H1 (cell line): Measurements from ENCODE around the gene FBXO30. TPM values are rescaled to one million over a fixed set of nuclear protein-coding genes. Genes with fewer than 3 reads are reported as not detected.

Experiments used
- CTCF ChIA-PET: fragments of 300-600 bp; sonication (Branson Sonifier 250); formaldehyde crosslinking; loops from one replicate; lab custom pipeline; 2021; ENCODE audit not compliant: partially characterized antibody; lab: Charles Lee
- POLR2A ChIA-PET: fragments of 300-600 bp; sonication (Branson Sonifier 250); formaldehyde crosslinking; loops from one replicate; lab custom pipeline; 2021; ENCODE audit warnings: inconsistent platforms; ENCODE audit not compliant: partially characterized antibody; lab: Charles Lee
- DNase-seq, 2 experiments: peaks; one replicate each; pipeline versions ENCODE4 v3.0.0 to v3.0.0-alpha.2; 2010 to 2022; ENCODE audit warnings: low spot score in 2 of 2, low read depth in 1 of 2, mixed read lengths in 1 of 2
- FAIRE-seq: peaks from 2 replicates; lab custom pipeline; 2011; peaks lifted over from hg19 to GRCh38; lab: Jason Lieb, UNC
- H2AFZ ChIP-seq: 2 replicates; pipeline ENCODE4 v1.8.1; 2012; ENCODE audit warnings: low read length, inconsistent platforms
- H2AK5ac ChIP-seq: 2 replicates; pipeline ENCODE4 v1.6.1; 2013; ENCODE audit warnings: low read depth, low read length
- H2BK120ac ChIP-seq: replicated peaks from 2 replicates; pipeline ENCODE3; 2013; ENCODE audit warnings: low read depth, low read length, inconsistent platforms
- H2BK12ac ChIP-seq: 2 replicates; pipeline ENCODE4 v1.6.1; 2013; ENCODE audit warnings: low read depth, low read length
- H2BK15ac ChIP-seq: 2 replicates; pipeline ENCODE4 v1.6.1; 2013; ENCODE audit warnings: low read length
- H2BK20ac ChIP-seq: 2 replicates; pipeline ENCODE4 v1.6.1; 2013; ENCODE audit warnings: low read length
- H2BK5ac ChIP-seq: 2 replicates; pipeline ENCODE4 v1.6.1; 2013; ENCODE audit warnings: low read depth, low read length
- H3K14ac ChIP-seq: 2 replicates; pipeline ENCODE4 v1.6.1; 2013; ENCODE audit warnings: inconsistent platforms; ENCODE audit not compliant: insufficient read length
- H3K18ac ChIP-seq: 2 replicates; pipeline ENCODE4 v1.6.1; 2013; ENCODE audit warnings: low read length; ENCODE audit errors: extremely low read depth
- H3K23ac ChIP-seq: 2 replicates; pipeline ENCODE4 v1.6.1; 2013; ENCODE audit warnings: inconsistent platforms; ENCODE audit not compliant: insufficient read length
- H3K23me2 ChIP-seq: 2 replicates; pipeline ENCODE4 v1.6.1; 2013; ENCODE audit warnings: low read depth, low read length
- H3K27ac ChIP-seq: 2 replicates; pipeline ENCODE4 v1.6.1; 2011; ENCODE audit warnings: low read depth, low read length, inconsistent platforms
- H3K27me3 ChIP-seq, 4 experiments: replicated peaks in 1 of 4; 1 replicate in 1 of 4; 2 replicates in 3 of 4; pipeline versions ENCODE4 v1.6.1 to v1.8.1; 2011 to 2013; ENCODE audit warnings: low read length in 3 of 4, mild to moderate bottlenecking in 3 of 4, inconsistent platforms in 2 of 4, mixed read lengths in 2 of 4, moderate library complexity in 1 of 4; ENCODE audit not compliant: control insufficient read depth in 3 of 4, insufficient read depth in 3 of 4; ENCODE audit errors: extremely low read depth in 1 of 4
- H3K36me3 ChIP-seq, 4 experiments: 2 replicates each; pipeline versions ENCODE4 v1.6.1 to v1.8.1; 2011 to 2013; ENCODE audit warnings: mild to moderate bottlenecking in 4 of 4, low read length in 3 of 4, moderate library complexity in 2 of 4, control low read depth in 1 of 4, inconsistent platforms in 1 of 4; ENCODE audit not compliant: insufficient read depth in 4 of 4, control insufficient read depth in 2 of 4
- H3K4ac ChIP-seq: replicated peaks from 2 replicates; pipeline ENCODE3; 2013; ENCODE audit warnings: low read length, low read depth, mixed read lengths, inconsistent platforms; ENCODE audit not compliant: insufficient read length
- H3K4me1 ChIP-seq, 4 experiments: replicated peaks in 1 of 4; 1 replicate in 1 of 4; 2 replicates in 3 of 4; pipeline versions ENCODE4 v1.6.1 to v1.8.1; 2011 to 2013; ENCODE audit warnings: low read length in 3 of 4, inconsistent platforms in 2 of 4, mixed read lengths in 1 of 4; ENCODE audit not compliant: insufficient read depth in 4 of 4, control insufficient read depth in 3 of 4
- H3K4me2 ChIP-seq, 2 experiments: 2 replicates each; pipeline versions ENCODE4 v1.6.1 to v1.8.1; 2011 to 2013; ENCODE audit warnings: low read depth in 2 of 2, low read length in 2 of 2, control low read depth in 1 of 2, inconsistent platforms in 1 of 2, mild to moderate bottlenecking in 1 of 2; ENCODE audit not compliant: insufficient read depth in 1 of 2
- H3K4me3 ChIP-seq, 4 experiments: fragments of 200-600, 300-600 bp in 1 of 4; sonication (generic), shearing (Covaris generic), sonication (Bioruptor Twin) in 1 of 4; 2 replicates each; pipeline versions ENCODE4 v1.5.1 to v1.8.1; 2011 to 2016; ENCODE audit warnings: low read length in 4 of 4, low read depth in 3 of 4, control low read depth in 2 of 4, inconsistent platforms in 2 of 4, mild to moderate bottlenecking in 2 of 4, mixed read lengths in 1 of 4, moderate library complexity in 1 of 4; ENCODE audit not compliant: insufficient read depth in 2 of 4; ENCODE audit errors: extremely low read depth in 1 of 4
- H3K56ac ChIP-seq: replicated peaks from 2 replicates; pipeline ENCODE3; 2013; ENCODE audit warnings: low read depth, mild to moderate bottlenecking, mixed read lengths, low read length, inconsistent platforms; ENCODE audit not compliant: insufficient read length
- H3K79me1 ChIP-seq: 2 replicates; pipeline ENCODE4 v1.6.1; 2013; ENCODE audit warnings: low read depth, low read length, control low read depth
- H3K79me2 ChIP-seq, 2 experiments: 2 replicates each; pipeline versions ENCODE4 v1.6.1 to v1.8.1; 2012 to 2013; ENCODE audit warnings: low read length in 2 of 2, mild to moderate bottlenecking in 2 of 2, inconsistent platforms in 1 of 2; ENCODE audit not compliant: insufficient read depth in 2 of 2, control insufficient read depth in 1 of 2
- H3K9ac ChIP-seq, 4 experiments: replicated peaks in 1 of 4; 1 replicate in 1 of 4; 2 replicates in 3 of 4; pipeline versions ENCODE4 v1.6.1 to v1.8.1; 2011 to 2013; ENCODE audit warnings: low read depth in 3 of 4, low read length in 3 of 4, control low read depth in 2 of 4, mild to moderate bottlenecking in 2 of 4, moderate library complexity in 2 of 4, inconsistent platforms in 1 of 4; ENCODE audit errors: extremely low read depth in 1 of 4
- H3K9me3 ChIP-seq, 2 experiments: 2 replicates each; pipeline versions ENCODE4 v1.6.1 to v1.8.1; 2012 to 2013; ENCODE audit warnings: mild to moderate bottlenecking in 2 of 2, moderate library complexity in 2 of 2, control low read depth in 1 of 2, inconsistent platforms in 1 of 2, low read depth in 1 of 2, low read length in 1 of 2, mixed read lengths in 1 of 2; ENCODE audit not compliant: insufficient read depth in 2 of 2
- H4K20me1 ChIP-seq, 2 experiments: replicated peaks in 1 of 2; 2 replicates each; pipeline versions ENCODE3 to v1.8.1; 2011 to 2013; ENCODE audit warnings: inconsistent platforms in 2 of 2, low read length in 2 of 2, mild to moderate bottlenecking in 1 of 2; ENCODE audit not compliant: insufficient read depth in 2 of 2, control insufficient read depth in 1 of 2
- H4K5ac ChIP-seq: 2 replicates; pipeline ENCODE4 v1.6.1; 2013; ENCODE audit warnings: low read length, low read depth, mixed read lengths, inconsistent platforms; ENCODE audit not compliant: insufficient read length
- H4K8ac ChIP-seq: 2 replicates; pipeline ENCODE4 v1.8.0; 2013; ENCODE audit warnings: mild to moderate bottlenecking, moderate library complexity, low read length, inconsistent platforms; ENCODE audit not compliant: insufficient read depth; ENCODE audit errors: extremely low read depth
- H4K91ac ChIP-seq: replicated peaks from 2 replicates; pipeline ENCODE3; 2013; ENCODE audit warnings: low read length, mixed read lengths, inconsistent platforms; ENCODE audit not compliant: insufficient read length
- BRCA1 ChIP-seq: IDR thresholded peaks from 2 replicates; pipeline ENCODE4 v1.6.1; 2012; ENCODE audit warnings: low read depth, low read length, improper control_type of control experiment
- CBX5 ChIP-seq: fragments of 300-800, 300-1000 bp; sonication (generic); IDR thresholded peaks from 2 replicates; pipeline ENCODE4 v1.7.1; 2016; ENCODE audit warnings: antibody characterized with exemption, low read length, low read depth
- CTBP2 ChIP-seq: IDR thresholded peaks from 2 replicates; pipeline ENCODE4 v1.7.0; 2011; ENCODE audit warnings: borderline replicate concordance, mild to moderate bottlenecking, moderate library complexity, mixed read lengths, low read length; ENCODE audit not compliant: insufficient read depth, insufficient read length
- GTF2F1 ChIP-seq: IDR thresholded peaks from 2 replicates; pipeline ENCODE4 v1.6.1; 2012; ENCODE audit warnings: low read depth, low read length, improper control_type of control experiment, borderline replicate concordance
- HDAC2 ChIP-seq, 2 experiments: fragments of 300-600 bp in 1 of 2; sonication (generic) in 1 of 2; IDR thresholded peaks; 2 replicates each; pipeline ENCODE4 v1.6.1; 2011 to 2012; ENCODE audit warnings: low read depth in 2 of 2, low read length in 2 of 2, mild to moderate bottlenecking in 2 of 2, moderate library complexity in 2 of 2, borderline replicate concordance in 1 of 2, inconsistent platforms in 1 of 2
- KDM1A ChIP-seq: fragments of 200-600, 300-600 bp; sonication (generic); IDR thresholded peaks from 2 replicates; pipeline ENCODE4 v1.7.1; 2016; ENCODE audit warnings: mild to moderate bottlenecking, low read length, borderline replicate concordance
- NANOG ChIP-seq: IDR thresholded peaks from 2 replicates; pipeline ENCODE4 v1.6.1; 2011; ENCODE audit warnings: low read length, low read depth, mild to moderate bottlenecking, inconsistent platforms; ENCODE audit not compliant: insufficient read depth, poor library complexity, severe bottlenecking
- PHF8 ChIP-seq: fragments of 200-600 bp; sonication (generic); conservative IDR thresholded peaks from 2 replicates; pipeline ENCODE4 v1.7.1; 2012; ENCODE audit warnings: low read depth, mild to moderate bottlenecking, inconsistent platforms, low read length, moderate library complexity
- RBBP5 ChIP-seq: IDR thresholded peaks from 2 replicates; pipeline ENCODE4 v1.7.1; 2012; ENCODE audit warnings: low read depth, mild to moderate bottlenecking, inconsistent platforms, low read length, moderate library complexity, borderline replicate concordance
- RFX5 ChIP-seq: IDR thresholded peaks from 2 replicates; pipeline ENCODE4 v1.6.1; 2011; ENCODE audit warnings: low read depth, low read length, improper control_type of control experiment, borderline replicate concordance
- SIX5 ChIP-seq: IDR thresholded peaks from 2 replicates; pipeline ENCODE4 v1.6.1; 2011; ENCODE audit warnings: mild to moderate bottlenecking, low read depth, low read length
- WGBS, 2 experiments: shearing (Covaris generic) in 1 of 2; methylation state at CpG; one replicate each; pipeline versions ENCODE4 v1.1.6 to v1.1.7; 2013 to 2015; ENCODE audit warnings: low lambda C conversion rate in 2 of 2, mixed read lengths in 2 of 2, inconsistent platforms in 1 of 2, low coverage in 1 of 2, missing lambda C conversion rate in 1 of 2; ENCODE audit not compliant: insufficient replicate concordance in 2 of 2, insufficient coverage in 1 of 2, insufficient read length in 1 of 2; ENCODE audit errors: extremely low coverage in 1 of 2, missing lambda C conversion rate in 1 of 2; 5-methylcytosine and 5-hydroxymethylcytosine counted together
- polyA plus RNA-seq, 7 experiments: library from polyadenylated mRNA; depleted of rRNA in 3 of 7; stranded (reverse) in 5 of 7; unstranded in 2 of 7; fragments of >200 nt in 5 of 7; fragments of 200-250 nt in 2 of 7; gene quantifications; 1 replicate in 5 of 7; 2 replicates in 1 of 7; 4 replicates in 1 of 7; pipeline versions ENCODE4 v1.2.1 to v1.2.3, GENCODE V29; 2011 to 2013; ENCODE audit warnings: missing spikeins in 2 of 7, mixed read lengths in 2 of 7
- total RNA-seq: library from RNA; stranded (reverse); fragmentation: NEBNext Ultra II Directional; extraction: Animal tissue kit (Norgen Biotek cat#: 25700); gene quantifications from 2 replicates; pipeline ENCODE4 v1.2.1, GENCODE V29; 2021
- TF ChIP-seq, protein P1 (sequence below): IDR thresholded peaks from 2 replicates; pipeline ENCODE4 v1.6.1; 2011; ENCODE audit warnings: low read depth, mild to moderate bottlenecking, low read length; ENCODE audit not compliant: insufficient read depth
- TF ChIP-seq, protein P2 (sequence below): IDR thresholded peaks from 2 replicates; pipeline ENCODE4 v1.6.1; 2012; ENCODE audit warnings: inconsistent platforms

FBXO30 gene
- total and polyA plus RNA-seq, 2 of the 8 experiments (the other 6 are each of a cell fraction or from before 2014, with no cell fraction given) = 3.9 to 18.3 TPM

DNA sequence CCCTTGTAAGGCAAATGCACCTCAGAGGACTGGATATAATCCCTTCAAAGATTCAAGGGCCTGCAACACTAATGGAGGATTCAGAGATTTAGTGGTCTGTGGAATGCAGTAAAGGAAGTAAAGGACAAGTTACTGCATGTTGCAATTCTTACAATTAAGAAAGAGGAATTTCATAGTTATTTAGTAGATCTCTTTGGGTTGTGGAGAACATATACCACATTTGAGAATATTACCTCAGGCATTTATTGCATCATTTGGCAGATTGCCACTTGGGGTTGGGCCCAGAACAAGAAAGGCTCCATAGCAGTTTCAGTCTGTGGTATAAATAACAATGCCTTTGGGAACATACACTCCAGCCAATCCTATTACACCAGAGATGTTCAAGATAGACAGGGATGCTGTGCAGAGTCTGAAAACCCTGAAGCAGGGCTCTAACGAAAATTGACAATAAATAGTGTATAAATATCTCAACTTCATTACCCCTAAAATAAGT is 58.4 kb downstream of the FBXO30 start:
- Histone ChIP-seq H2BK12ac (no peak overlapping the region), H4K8ac (no peak overlapping the region), H2AFZ (no peak overlapping the region), H4K91ac (no peak overlapping the region), H2BK120ac (no peak overlapping the region), H3K18ac (no peak overlapping the region), H4K5ac (no peak overlapping the region), H3K4me2 (no peak overlapping the region), H3K4me1 (no peaks in the 10 kb centered on the region), H3K9me3 (no peaks in the 10 kb centered on the region), H3K23me2 (no peaks in the 10 kb centered on the region), H3K79me1 (no peaks in the 10 kb centered on the region), H3K27me3 (no peaks in the 10 kb centered on the region), H3K79me2 (no peaks in the 10 kb centered on the region), H2BK15ac (no peak overlapping the region), H2AK5ac (no peak overlapping the region), H2BK5ac (no peak overlapping the region), H3K36me3 (no peaks in the 10 kb centered on the region), H4K20me1 (no peaks in the 10 kb centered on the region), H3K27ac (no peak overlapping the region), H3K14ac (no peak overlapping the region), H2BK20ac (no peak overlapping the region), H3K56ac (no peak overlapping the region), H3K9ac (no peak overlapping the region), H3K23ac (no peak overlapping the region), H3K4me3 (no peak overlapping the region), H3K4ac (no peak overlapping the region)
- POLR2A ChIA-PET = no interaction called here
- 91% methylated on average over 1 of the region's 1 CpG; no CpG with 5 or more reads in 1 of the 2 experiments for WGBS, 2 experiments
- DNase-seq (no peak), FAIRE-seq (no peak)
- CTCF ChIA-PET = no interaction called here
- no peak for TF ChIP-seq CTBP2
- no peak for TF ChIP-seq HDAC2 (IDR thresholded peaks at IDR 0.05; ENCODE audit: borderline replicate concordance in 1 of 2, low read depth in 2 of 2, low read length in 2 of 2)
- TF ChIP-seq, protein P1, sequence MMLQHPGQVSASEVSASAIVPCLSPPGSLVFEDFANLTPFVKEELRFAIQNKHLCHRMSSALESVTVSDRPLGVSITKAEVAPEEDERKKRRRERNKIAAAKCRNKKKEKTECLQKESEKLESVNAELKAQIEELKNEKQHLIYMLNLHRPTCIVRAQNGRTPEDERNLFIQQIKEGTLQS = no peak
- no peak for TF ChIP-seq GTF2F1
- TF ChIP-seq BRCA1 = no peak
- no peak for TF ChIP-seq SIX5
- no peak for TF ChIP-seq RBBP5
- TF ChIP-seq NANOG = no peak
- no peak for TF ChIP-seq CBX5
- TF ChIP-seq, protein P2, sequence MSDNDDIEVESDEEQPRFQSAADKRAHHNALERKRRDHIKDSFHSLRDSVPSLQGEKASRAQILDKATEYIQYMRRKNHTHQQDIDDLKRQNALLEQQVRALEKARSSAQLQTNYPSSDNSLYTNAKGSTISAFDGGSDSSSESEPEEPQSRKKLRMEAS = no peak
- TF ChIP-seq RFX5 = no peak
- TF ChIP-seq PHF8 = no peak
- no peak for TF ChIP-seq KDM1A
